GOT3 (cell line): ENCODE data around the gene INPP4B.

Experiments used
- DNase-seq: peaks from one replicate; lab custom pipeline; 2025; ENCODE audit warnings: mixed read lengths; lab: John Stamatoyannopoulos, UW

The INPP4B gene

GRCh38 chr4:142377342-142378091 is 468.6 kb downstream of the INPP4B start:
- DNase-seq: no peak

GRCh38 chr4:142376204-142376603 is 469.9 kb downstream of the INPP4B start:
- no peak for DNase-seq

- DNase-seq: no peak
Observed at GRCh38 chr4:142373610-142374009, 472.5 kb downstream of the INPP4B start.

GRCh38 chr4:142372530-142373260 is 473.4 kb downstream of the INPP4B start:
- DNase-seq: no peak

- no peak for DNase-seq
Observed at GRCh38 chr4:142369141-142369540, 477.0 kb downstream of the INPP4B start.

- DNase-seq: no peak
Observed at GRCh38 chr4:142367418-142368180, 478.5 kb downstream of the INPP4B start.

GRCh38 chr4:142366769-142367181 is 479.3 kb downstream of the INPP4B start:
- no peak for DNase-seq

GRCh38 chr4:142365391-142365790 is 480.7 kb downstream of the INPP4B start:
- no peak for DNase-seq

GRCh38 chr4:142363686-142364085 is 482.4 kb downstream of the INPP4B start:
- DNase-seq: no peak

GRCh38 chr4:142361981-142362380 is 484.1 kb downstream of the INPP4B start:
- DNase-seq: no peak

- DNase-seq: no peak
Observed at GRCh38 chr4:142360657-142361056, 485.4 kb downstream of the INPP4B start.

GRCh38 chr4:142358656-142359055 is 487.4 kb downstream of the INPP4B start:
- DNase-seq: no peak

- DNase-seq: no peak
Observed at GRCh38 chr4:142356801-142357200, 489.3 kb downstream of the INPP4B start.

GRCh38 chr4:142356118-142356759 is 489.9 kb downstream of the INPP4B start:
- no peak for DNase-seq

GRCh38 chr4:142355421-142355930 is 490.6 kb downstream of the INPP4B start:
- no peak for DNase-seq

- no peak for DNase-seq
Observed at GRCh38 chr4:142354794-142355420, 491.2 kb downstream of the INPP4B start.

GRCh38 chr4:142354041-142354440 is 492.1 kb downstream of the INPP4B start:
- no peak for DNase-seq

- no peak for DNase-seq
Observed at GRCh38 chr4:142353149-142353738, 492.9 kb downstream of the INPP4B start.

- no peak for DNase-seq
Observed at GRCh38 chr4:142352712-142353111, 493.4 kb downstream of the INPP4B start.

- no peak for DNase-seq
Observed at GRCh38 chr4:142351958-142352357, 494.1 kb downstream of the INPP4B start.

- no peak for DNase-seq
Observed at GRCh38 chr4:142350871-142351270, 495.2 kb downstream of the INPP4B start.
